GM13977 (cell line): ENCODE measurements around the gene DRAM2.
A peak's percentile ranks its signal among the peaks of the same experiment; 100 is the strongest.

Source experiments
- DNase-seq: peaks from one replicate; pipeline ENCODE4 v3.0.0; 2012; ENCODE audit warnings: low spot score
- CTCF ChIP-seq: IDR thresholded peaks from 2 replicates; pipeline ENCODE4 v1.5.1; 2012; ENCODE audit warnings: mild to moderate bottlenecking, control low read depth; ENCODE audit not compliant: insufficient read depth; ENCODE audit errors: extremely low read depth, missing control alignments
- in situ Hi-C: fragments of 300-500 bp; cut with MboI; formaldehyde crosslinking; loops from one replicate; pipeline ENCODE4 v1.12.0; 2022; ENCODE audit warnings: low sequenced_read_pairs, low pct_unique_long_range_greater_than_20kb, mixed read lengths, inconsistent platforms; ENCODE audit not compliant: unreplicated experiment

DRAM2 gene

GRCh38 chr1:111145963-111146768, 6.3 kb upstream of the DRAM2 start:
- no peak for TF ChIP-seq CTCF
- no peak for DNase-seq
- in situ Hi-C loops = no loop called here

- in situ Hi-C loops = no loop called here
- no peak for DNase-seq
- no peak for TF ChIP-seq CTCF
These were observed 5.6 kb upstream of the DRAM2 start for GRCh38 chr1:111145542-111145941.

GRCh38 chr1:111142356-111142975, 2.6 kb upstream of the DRAM2 start:
- TF ChIP-seq CTCF = no peak
- DNase-seq = no peak
- in situ Hi-C loops = no loop called here

- no peak for TF ChIP-seq CTCF
- DNase-seq = no peak
- in situ Hi-C loops = no loop called here
These were observed 1.6 kb upstream of the DRAM2 start for GRCh38 chr1:111141245-111142220.

GRCh38 chr1:111140680-111140967, 731 bp upstream of the DRAM2 start:
- no peak for DNase-seq
- in situ Hi-C loops = no loop called here
- no peak for TF ChIP-seq CTCF

- in situ Hi-C loops = no loop called here
- no peak for TF ChIP-seq CTCF
- DNase-seq = peak; percentile 54
These were observed 453 bp downstream of the DRAM2 start for GRCh38 chr1:111139324-111139955.
